Esophagus muscularis mucosa (tissue), 4 donors: ENCODE results near the gene PCDH19. TPM values are rescaled to one million over a fixed set of nuclear protein-coding genes. Genes with fewer than 3 reads are reported as not detected.

Source experiments
- total RNA-seq, 4 donors: library from RNA; depleted of rRNA; stranded (reverse); fragments of >200 nt; gene quantifications; one replicate each; pipeline versions ENCODE4 v1.1.0 to v1.2.1, GENCODE V29; 2016

PCDH19 gene
- total RNA-seq, 4 donors from 2014 or later = 1.2 to 3.8 (median 2.2) TPM

Other genes starting within 250 kb of the PCDH19 start
- under 1 TPM in 2 of 4 donors, not detected in 2; 0.33 to 0.58 TPM for gene TNMD, start 174.7 kb upstream of the PCDH19 start, total RNA-seq
- gene TSPAN6, start 226.5 kb upstream of the PCDH19 start, total RNA-seq = 1 to 10 TPM; 5.4 to 8.3 (median 6.8) TPM
- gene SRPX2, start 233.9 kb upstream of the PCDH19 start, total RNA-seq = 10 to 100 TPM; 29.8 to 57.3 (median 39.6) TPM